GM13977 (cell line): Measurements from ENCODE around the gene SH3PXD2A.

ENCODE experiments used
- DNase-seq: peaks from one replicate; pipeline ENCODE4 v3.0.0; 2012; ENCODE audit warnings: low spot score
- in situ Hi-C: fragments of 300-500 bp; cut with MboI; formaldehyde crosslinking; loops from one replicate; pipeline ENCODE4 v1.12.0; 2022; ENCODE audit warnings: low sequenced_read_pairs, low pct_unique_long_range_greater_than_20kb, mixed read lengths, inconsistent platforms; ENCODE audit not compliant: unreplicated experiment
- TF ChIP-seq, protein P1 (sequence below): IDR thresholded peaks from 2 replicates; pipeline ENCODE4 v1.5.1; 2012; ENCODE audit warnings: mild to moderate bottlenecking, control low read depth; ENCODE audit not compliant: insufficient read depth; ENCODE audit errors: extremely low read depth, missing control alignments

The SH3PXD2A gene

GRCh38 chr10:103836861-103837260, 18.5 kb downstream of the SH3PXD2A start:
- TF ChIP-seq, protein P1, sequence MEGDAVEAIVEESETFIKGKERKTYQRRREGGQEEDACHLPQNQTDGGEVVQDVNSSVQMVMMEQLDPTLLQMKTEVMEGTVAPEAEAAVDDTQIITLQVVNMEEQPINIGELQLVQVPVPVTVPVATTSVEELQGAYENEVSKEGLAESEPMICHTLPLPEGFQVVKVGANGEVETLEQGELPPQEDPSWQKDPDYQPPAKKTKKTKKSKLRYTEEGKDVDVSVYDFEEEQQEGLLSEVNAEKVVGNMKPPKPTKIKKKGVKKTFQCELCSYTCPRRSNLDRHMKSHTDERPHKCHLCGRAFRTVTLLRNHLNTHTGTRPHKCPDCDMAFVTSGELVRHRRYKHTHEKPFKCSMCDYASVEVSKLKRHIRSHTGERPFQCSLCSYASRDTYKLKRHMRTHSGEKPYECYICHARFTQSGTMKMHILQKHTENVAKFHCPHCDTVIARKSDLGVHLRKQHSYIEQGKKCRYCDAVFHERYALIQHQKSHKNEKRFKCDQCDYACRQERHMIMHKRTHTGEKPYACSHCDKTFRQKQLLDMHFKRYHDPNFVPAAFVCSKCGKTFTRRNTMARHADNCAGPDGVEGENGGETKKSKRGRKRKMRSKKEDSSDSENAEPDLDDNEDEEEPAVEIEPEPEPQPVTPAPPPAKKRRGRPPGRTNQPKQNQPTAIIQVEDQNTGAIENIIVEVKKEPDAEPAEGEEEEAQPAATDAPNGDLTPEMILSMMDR, result no peak
- no peak for DNase-seq
- in situ Hi-C loops, result no loop called here

GRCh38 chr10:103836273-103836672, 19.1 kb downstream of the SH3PXD2A start:
- no peak for DNase-seq
- in situ Hi-C loops, result no loop called here
- TF ChIP-seq, protein P1, result no peak

DNA sequence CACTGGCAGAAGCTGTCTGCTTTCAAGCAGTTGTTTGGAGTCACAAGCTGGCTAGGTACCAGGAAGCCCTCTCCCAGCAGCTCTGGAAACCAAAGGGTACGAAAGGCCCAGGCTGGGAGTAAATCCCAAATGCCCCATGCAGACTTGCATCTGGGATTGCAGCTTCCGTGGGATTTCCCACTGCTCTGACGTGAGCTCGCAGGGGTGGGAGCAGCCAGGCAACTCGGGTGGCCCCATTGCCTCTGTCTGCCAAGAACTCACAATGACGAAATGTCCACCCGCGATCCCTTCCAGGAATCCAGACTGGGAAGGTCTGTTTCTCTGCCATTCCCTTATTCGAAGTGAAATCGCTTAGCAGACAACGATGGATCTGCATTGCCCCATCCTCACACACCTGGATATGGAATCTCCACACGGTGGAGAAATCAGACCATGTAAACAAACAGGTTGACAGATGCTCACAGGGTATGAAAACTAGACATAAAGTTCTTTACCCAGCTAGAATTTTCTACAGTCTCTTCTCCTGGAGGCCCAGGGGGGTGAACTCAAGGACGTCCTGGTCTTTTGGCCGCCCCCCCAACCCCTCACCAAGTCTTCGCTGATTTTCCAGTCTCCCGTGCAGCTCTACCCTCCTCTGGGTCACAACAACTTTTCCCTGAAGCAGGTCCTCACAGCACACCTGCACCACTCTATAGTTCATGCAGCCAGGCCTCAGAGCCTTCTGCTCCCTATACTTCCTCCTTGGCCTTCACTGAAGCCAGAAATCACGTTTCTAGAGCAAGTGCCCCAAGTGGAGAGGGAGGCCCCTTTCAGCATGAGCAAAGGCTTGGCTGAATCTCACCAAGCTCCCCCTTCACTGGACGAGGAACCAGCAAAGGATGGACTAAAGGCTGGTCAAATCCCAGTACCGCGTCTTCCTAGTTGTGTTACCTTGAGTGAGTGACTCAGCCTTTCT, 20.0 kb downstream of the SH3PXD2A start:
- DNase-seq, result no peak
- in situ Hi-C loops, result no loop called here
- TF ChIP-seq, protein P1, result no peak

GRCh38 chr10:103834436-103835095, 20.8 kb downstream of the SH3PXD2A start:
- in situ Hi-C loops, result no loop called here
- no peak for DNase-seq
- TF ChIP-seq, protein P1, result no peak

DNA sequence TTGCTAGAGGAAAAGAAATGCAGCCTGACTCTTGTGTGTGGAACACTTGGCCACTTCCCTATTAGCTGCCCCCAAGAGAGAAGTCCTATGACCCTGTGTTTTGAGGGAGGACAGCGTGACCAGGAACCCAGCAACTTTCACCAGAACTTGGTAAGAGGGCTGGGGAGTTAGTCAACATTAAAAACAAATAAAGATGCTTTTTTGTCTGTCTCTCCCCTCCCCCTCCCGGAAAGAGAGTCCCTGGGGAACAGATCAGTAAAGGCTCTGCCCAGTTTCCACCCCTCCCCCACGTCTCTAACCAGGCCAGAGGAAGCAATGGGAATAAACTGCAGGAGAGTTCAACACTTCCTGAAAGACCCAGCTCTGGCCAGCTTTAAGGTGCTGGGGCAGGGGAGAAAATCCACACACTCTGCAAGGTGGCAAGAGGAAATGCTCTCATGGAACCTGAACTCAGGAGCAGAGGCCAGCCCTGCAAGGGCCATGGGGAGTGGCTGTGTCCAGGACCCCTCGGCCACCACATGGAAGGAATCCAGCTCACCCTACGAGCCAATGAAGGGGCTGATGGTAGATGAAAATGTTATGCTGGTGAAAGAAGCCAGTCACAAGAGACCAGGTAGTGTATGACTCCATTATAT, 21.5 kb downstream of the SH3PXD2A start:
- no peak for DNase-seq
- TF ChIP-seq, protein P1, result no peak
- in situ Hi-C loops, result no loop called here

DNA sequence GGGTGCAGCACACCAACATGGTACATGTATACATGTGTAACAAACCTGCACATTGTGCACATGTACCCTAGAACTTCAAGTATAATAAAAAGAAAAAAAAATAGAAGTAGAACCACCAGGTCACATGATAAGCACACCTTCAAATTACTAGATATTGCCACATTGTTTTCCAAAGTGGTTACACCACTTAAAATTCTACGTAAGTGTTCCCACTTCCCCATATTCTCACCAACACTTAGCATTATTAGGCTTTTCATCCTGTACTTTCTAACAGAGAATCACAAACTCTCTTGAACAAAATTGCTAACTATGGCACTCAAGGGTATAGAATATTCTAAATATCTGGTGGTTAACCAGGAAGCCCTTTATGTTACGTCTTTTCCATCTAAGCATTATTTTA, 22.6 kb downstream of the SH3PXD2A start:
- in situ Hi-C loops, result no loop called here
- no peak for DNase-seq
- TF ChIP-seq, protein P1, result no peak
